Activated B cell treated with CpG ODN at 0.5 μM for 24 hours (primary cell): ENCODE measurements around the gene CEP89. TPM values are rescaled to one million over a fixed set of nuclear protein-coding genes. Genes with fewer than 3 reads are reported as not detected.

Source experiments
- ATAC-seq: fragments of 200-7000 bp; cut with Tn5 transposase; one replicate; pipeline ENCODE4 v1.10.0; 2021; ENCODE audit warnings: low read depth, mild to moderate bottlenecking, moderate library complexity
- CTCF ChIA-PET: fragments of 350-600 bp; sonication (Branson Sonifier 250); formaldehyde crosslinking; loops from one replicate; lab custom pipeline; 2021; ENCODE audit warnings: antibody characterized with exemption; lab: Charles Lee
- POLR2A ChIA-PET: fragments of 350-600 bp; sonication (Branson Sonifier 250); formaldehyde crosslinking; loops from one replicate; lab custom pipeline; 2021; ENCODE audit warnings: antibody characterized with exemption; lab: Charles Lee
- DNase-seq: peaks from one replicate; pipeline ENCODE4 v3.0.0; 2022
- H3K27ac Mint-ChIP-seq: one replicate; pipeline ENCODE4 v1.8.0; 2020; ENCODE audit warnings: mixed read lengths
- H3K27me3 Mint-ChIP-seq: one replicate; pipeline ENCODE4 v1.8.0; 2021; ENCODE audit warnings: mixed read lengths
- H3K36me3 Mint-ChIP-seq: one replicate; pipeline ENCODE4 v1.8.0; 2021; ENCODE audit warnings: low read depth, mixed read lengths
- H3K4me1 Mint-ChIP-seq: one replicate; pipeline ENCODE4 v1.8.0; 2021; ENCODE audit warnings: mixed read lengths
- H3K4me3 Mint-ChIP-seq: one replicate; pipeline ENCODE4 v1.8.0; 2020; ENCODE audit warnings: mild to moderate bottlenecking, mixed read lengths
- H3K9me3 Mint-ChIP-seq: one replicate; pipeline ENCODE4 v1.8.0; 2020; ENCODE audit warnings: mixed read lengths
- intact Hi-C: fragments of 100-400 bp; cut with micrococcal nuclease; formaldehyde crosslinking; loops from one replicate; pipeline ENCODE4 v1.15.1; 2024
- total RNA-seq: library from RNA; stranded (reverse); gene quantifications from 2 replicates; pipeline ENCODE4 v1.2.3, GENCODE V29; 2022
- TF ChIP-seq, protein P1 (sequence below): fragments of 200-600 bp; IDR thresholded peaks from one replicate; pipeline ENCODE4 v1.8.0; 2022; ENCODE audit warnings: antibody characterized with exemption, mild to moderate bottlenecking

Gene CEP89
- total RNA-seq, 1 donor from 2014 or later, result 19.4 TPM

DNA sequence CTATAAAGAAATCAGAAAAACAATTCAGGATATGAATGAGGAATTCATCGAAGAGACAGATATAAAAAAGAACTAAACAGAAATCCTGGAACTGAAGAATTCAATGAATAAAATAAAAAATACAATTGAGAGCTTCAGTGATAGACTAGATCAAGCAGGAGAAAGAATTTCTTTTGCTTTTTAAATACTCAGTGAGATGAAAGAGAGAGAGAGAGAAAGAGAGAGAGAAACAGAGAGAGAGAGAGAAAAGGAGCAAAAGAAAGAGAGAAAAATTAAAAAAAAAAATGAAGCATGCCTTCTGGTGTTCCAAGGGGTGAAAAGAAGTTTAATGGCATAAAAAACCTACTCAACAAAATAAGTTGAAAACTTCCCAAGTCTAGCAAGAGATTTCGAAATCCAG lies 80.1 kb downstream of the CEP89 start:
- CTCF ChIA-PET, result no interaction called here
- Mint-ChIP-seq H3K36me3 (peaks cover 65% of the 10 kb centered on the region), H3K9me3 (peaks cover 18% of the 10 kb centered on the region), H3K4me1 (peaks cover 6% of the 10 kb centered on the region), H3K4me3 (no peak overlapping the region), H3K27ac (no peak overlapping the region), H3K27me3 (no peaks in the 10 kb centered on the region)
- TF ChIP-seq, protein P1, sequence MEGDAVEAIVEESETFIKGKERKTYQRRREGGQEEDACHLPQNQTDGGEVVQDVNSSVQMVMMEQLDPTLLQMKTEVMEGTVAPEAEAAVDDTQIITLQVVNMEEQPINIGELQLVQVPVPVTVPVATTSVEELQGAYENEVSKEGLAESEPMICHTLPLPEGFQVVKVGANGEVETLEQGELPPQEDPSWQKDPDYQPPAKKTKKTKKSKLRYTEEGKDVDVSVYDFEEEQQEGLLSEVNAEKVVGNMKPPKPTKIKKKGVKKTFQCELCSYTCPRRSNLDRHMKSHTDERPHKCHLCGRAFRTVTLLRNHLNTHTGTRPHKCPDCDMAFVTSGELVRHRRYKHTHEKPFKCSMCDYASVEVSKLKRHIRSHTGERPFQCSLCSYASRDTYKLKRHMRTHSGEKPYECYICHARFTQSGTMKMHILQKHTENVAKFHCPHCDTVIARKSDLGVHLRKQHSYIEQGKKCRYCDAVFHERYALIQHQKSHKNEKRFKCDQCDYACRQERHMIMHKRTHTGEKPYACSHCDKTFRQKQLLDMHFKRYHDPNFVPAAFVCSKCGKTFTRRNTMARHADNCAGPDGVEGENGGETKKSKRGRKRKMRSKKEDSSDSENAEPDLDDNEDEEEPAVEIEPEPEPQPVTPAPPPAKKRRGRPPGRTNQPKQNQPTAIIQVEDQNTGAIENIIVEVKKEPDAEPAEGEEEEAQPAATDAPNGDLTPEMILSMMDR, result no peak
- ATAC-seq (no peak), DNase-seq (no peak)
- POLR2A ChIA-PET, result no interaction called here
- intact Hi-C loops, result no loop called here

DNA sequence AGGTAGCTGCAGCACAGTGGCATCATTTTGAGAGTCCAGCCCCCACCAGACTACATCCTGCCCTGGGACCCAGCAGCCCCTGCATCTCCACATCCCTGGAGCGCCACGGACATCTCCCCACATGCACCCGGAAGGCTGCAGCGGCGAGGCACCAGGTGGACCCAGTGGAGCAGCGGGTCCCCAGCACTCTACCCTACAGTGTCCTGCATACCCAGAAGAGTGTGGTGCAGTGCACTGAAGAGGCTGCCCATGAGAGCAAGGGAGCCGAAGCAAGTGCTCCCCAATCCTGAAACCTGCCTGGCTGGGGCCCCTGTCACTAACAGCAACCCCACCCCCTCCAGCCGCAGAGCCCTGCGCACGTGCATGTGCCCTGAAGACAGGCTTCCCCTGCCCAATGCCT lies 80.9 kb downstream of the CEP89 start:
- Mint-ChIP-seq H3K27me3 (no peaks in the 10 kb centered on the region), H3K27ac (no peak overlapping the region), H3K36me3 (peaks cover 67% of the 10 kb centered on the region), H3K4me3 (no peak overlapping the region), H3K9me3 (peaks cover 18% of the 10 kb centered on the region), H3K4me1 (peaks cover 6% of the 10 kb centered on the region)
- no peak for ATAC-seq
- ChIA-PET CTCF (no interaction called here), POLR2A (no interaction called here)
- DNase-seq, result no peak
- intact Hi-C loops, result no loop called here
- TF ChIP-seq, protein P1, result no peak

DNA sequence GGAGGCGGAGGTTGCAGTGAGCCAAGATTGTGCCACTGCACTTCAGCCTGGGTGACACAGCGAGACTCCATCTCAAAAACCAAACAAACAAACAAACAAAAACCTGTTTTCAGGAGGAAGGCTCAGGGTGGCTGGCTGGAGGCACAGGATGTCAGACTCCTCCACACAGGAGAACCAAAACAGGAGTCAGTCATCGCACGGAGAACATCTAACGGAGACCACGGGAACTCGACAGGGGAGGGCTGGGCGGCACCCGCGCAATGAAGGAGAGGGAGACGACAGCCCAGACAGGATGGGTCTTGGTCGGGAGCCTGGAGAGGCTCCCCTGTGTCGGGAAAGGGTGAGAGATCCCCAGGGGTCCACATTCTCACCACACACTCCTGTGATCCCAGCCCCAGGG lies 81.4 kb downstream of the CEP89 start:
- Mint-ChIP-seq H3K9me3 (peaks cover 18% of the 10 kb centered on the region), H3K4me3 (no peak overlapping the region), H3K27ac (no peak overlapping the region), H3K27me3 (no peaks in the 10 kb centered on the region), H3K4me1 (peaks cover 5% of the 10 kb centered on the region), H3K36me3 (peaks cover 66% of the 10 kb centered on the region)
- TF ChIP-seq, protein P1, result no peak
- intact Hi-C loops, result no loop called here
- POLR2A ChIA-PET, result no interaction called here
- CTCF ChIA-PET, result no interaction called here
- DNase-seq, result no peak
- ATAC-seq, result no peak

DNA sequence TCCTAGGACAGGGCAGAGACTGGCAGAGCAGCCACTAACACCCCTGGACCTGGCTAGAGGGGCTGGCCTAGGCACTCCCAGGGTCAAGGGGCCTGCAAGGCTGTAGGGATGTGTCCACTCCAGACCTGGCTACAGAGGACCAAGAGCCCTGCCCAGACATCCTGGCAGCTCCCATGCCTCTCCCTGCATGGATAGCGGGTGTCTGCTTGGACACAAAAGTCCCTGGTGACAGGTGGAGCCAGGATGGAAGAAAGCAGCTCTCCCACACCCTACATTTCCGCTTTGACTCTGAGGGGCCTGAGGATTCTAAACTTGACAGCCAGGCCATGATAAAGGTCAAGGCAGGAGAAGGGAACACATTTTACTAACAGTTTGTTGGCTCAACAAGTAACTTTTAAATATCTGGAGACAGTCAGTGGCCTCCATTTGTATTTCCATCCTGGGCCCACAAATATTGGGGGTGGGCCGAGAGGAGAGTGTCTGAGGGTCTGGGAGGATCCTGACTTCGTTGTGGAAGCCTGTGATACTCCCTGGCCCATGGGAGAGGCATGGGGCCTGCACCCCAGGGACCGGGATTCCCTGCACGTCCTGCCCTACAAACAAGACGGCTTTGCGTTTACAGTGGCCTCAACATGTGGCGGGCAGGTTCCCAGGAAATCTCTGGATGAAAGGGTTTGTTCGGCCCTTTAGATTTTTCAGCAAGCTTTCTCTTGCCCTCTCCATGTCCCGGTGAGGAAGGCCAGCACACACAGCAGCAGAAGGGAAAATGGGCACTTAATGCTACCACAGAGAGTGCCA lies 82.4 kb downstream of the CEP89 start:
- no peak overlapping the region for H3K27ac Mint-ChIP-seq
- H3K9me3 Mint-ChIP-seq, result peaks cover 15% of the 10 kb centered on the region
- intact Hi-C loops, result no loop called here
- ATAC-seq (no peak), DNase-seq (no peak)
- CTCF ChIA-PET, result no interaction called here
- no peak overlapping the region for H3K4me3 Mint-ChIP-seq
- TF ChIP-seq, protein P1, result no peak
- no peaks in the 10 kb centered on the region for H3K4me1 Mint-ChIP-seq
- H3K27me3 Mint-ChIP-seq, result no peaks in the 10 kb centered on the region
- peaks cover 58% of the 10 kb centered on the region for H3K36me3 Mint-ChIP-seq
- POLR2A ChIA-PET, result no interaction called here

DNA sequence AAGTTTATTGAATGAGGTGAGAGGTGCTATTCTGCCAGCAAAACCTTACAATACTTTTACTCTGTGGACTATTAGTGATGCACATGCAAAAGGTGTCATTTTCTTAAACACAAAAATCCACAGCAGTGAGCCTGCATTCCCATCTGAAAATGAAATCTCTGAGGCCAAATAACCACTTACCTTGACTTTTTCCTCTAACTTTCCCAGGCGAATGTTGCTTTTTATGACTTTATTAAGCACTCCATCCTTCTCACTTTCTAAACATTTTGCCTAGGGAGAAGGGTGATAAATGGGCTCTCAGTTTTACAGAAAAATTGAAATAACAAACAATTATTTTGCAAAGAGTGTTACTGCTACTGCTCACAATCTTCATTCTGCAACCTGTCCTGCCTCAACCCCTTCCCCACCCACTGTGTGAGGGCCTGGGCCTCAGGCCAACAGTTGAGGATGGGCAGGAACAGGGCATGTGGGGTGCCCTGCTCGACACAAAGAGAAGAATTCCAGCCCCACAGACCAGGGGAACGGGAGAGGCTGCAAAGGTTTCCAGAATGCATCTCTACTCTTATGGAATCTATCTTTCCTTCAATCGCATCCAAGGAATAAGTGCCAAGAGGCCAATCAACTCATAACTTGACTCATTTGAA lies 84.1 kb downstream of the CEP89 start:
- intact Hi-C loops, result no loop called here
- no peaks in the 10 kb centered on the region for H3K27me3 Mint-ChIP-seq
- CTCF ChIA-PET, result no interaction called here
- POLR2A ChIA-PET, result interaction anchor here (0.6 kb wide), 1 partner anchor 602 kb away, joined by 3 read pairs; no protein-coding TSS in a partner anchor
- no peak overlapping the region for H3K27ac Mint-ChIP-seq
- peaks cover 8% of the 10 kb centered on the region for H3K9me3 Mint-ChIP-seq
- H3K4me1 Mint-ChIP-seq, result no peaks in the 10 kb centered on the region
- TF ChIP-seq, protein P1, result no peak
- no peak for ATAC-seq
- DNase-seq, result no peak
- H3K36me3 Mint-ChIP-seq, result peaks cover 41% of the 10 kb centered on the region
- no peak overlapping the region for H3K4me3 Mint-ChIP-seq
